Iris pigment epithelial cell (primary cell): ENCODE data around the gene HDAC10.

Experiments
- DNase-seq: peaks from one replicate; pipeline ENCODE4 v3.0.0-alpha.2; 2011; ENCODE audit warnings: low read depth

HDAC10 gene

GRCh38 chr22:50200461-50201190, 50.4 kb downstream of the HDAC10 start, which contains the start of gene SELENOO:
Gene SELENOO (plus strand): TSS chr22:50201011. CDS start chr22:50201037, 26 bp downstream.
- peak; percentile 87 for DNase-seq

- DNase-seq: peak; percentile 21
These were observed 51.1 kb downstream of the HDAC10 start for GRCh38 chr22:50199829-50200460.

GRCh38 chr22:50199251-50199721, 51.8 kb downstream of the HDAC10 start:
- no peak for DNase-seq

GRCh38 chr22:50198624-50199017, 52.4 kb downstream of the HDAC10 start:
- DNase-seq: no peak

GRCh38 chr22:50197856-50198623, 53.0 kb downstream of the HDAC10 start:
- no peak for DNase-seq

- no peak for DNase-seq
These were observed 53.9 kb downstream of the HDAC10 start for GRCh38 chr22:50197000-50197800.

- no peak for DNase-seq
These were observed 54.8 kb downstream of the HDAC10 start for GRCh38 chr22:50196256-50196655.
